HepG2 (cell line): ENCODE measurements around the gene PAN2. TPM values are rescaled to one million over a fixed set of nuclear protein-coding genes. Genes with fewer than 3 reads are reported as not detected.

ENCODE experiments used
- CREM ChIP-seq, 2 experiments: sonication (generic) in 1 of 2; formaldehyde crosslinking in 1 of 2; IDR thresholded peaks; 2 replicates each; pipeline versions ENCODE4 v1.4.0 to v1.6.1; 2016 to 2020; ENCODE audit warnings: antibody characterized with exemption in 1 of 2, mild to moderate bottlenecking in 1 of 2, missing genetic modification reagents in 1 of 2
- HCFC1 ChIP-seq: fragments of 150-350 bp; IDR thresholded peaks from 2 replicates; pipeline ENCODE4 v1.6.1; 2014; ENCODE audit warnings: low read depth, low read length
- HES4 ChIP-seq: sonication (generic); formaldehyde crosslinking; IDR thresholded peaks from 2 replicates; pipeline ENCODE4 v1.9.0; 2021; ENCODE audit warnings: mild to moderate bottlenecking, missing genetic modification reagents, borderline replicate concordance
- IRX3 ChIP-seq: sonication (generic); formaldehyde crosslinking; IDR thresholded peaks from 2 replicates; pipeline ENCODE4 v1.8.1; 2023; ENCODE audit warnings: mild to moderate bottlenecking, low read depth, missing genetic modification reagents, borderline replicate concordance
- MTF2 ChIP-seq: sonication (generic); formaldehyde crosslinking; IDR thresholded peaks from 2 replicates; pipeline ENCODE4 v1.5.0; 2020; ENCODE audit warnings: missing genetic modification reagents, borderline replicate concordance
- NFE2 ChIP-seq: sonication (generic); formaldehyde crosslinking; IDR thresholded peaks from 2 replicates; pipeline ENCODE4 v1.4.0; 2020; ENCODE audit warnings: missing genetic modification reagents
- SMYD3 ChIP-seq: sonication (generic); formaldehyde crosslinking; IDR thresholded peaks from 2 replicates; pipeline ENCODE4 v1.8.1; 2023; ENCODE audit warnings: mild to moderate bottlenecking, missing genetic modification reagents
- STAG1 ChIP-seq: sonication (generic); formaldehyde crosslinking; IDR thresholded peaks from 2 replicates; pipeline ENCODE4 v1.4.0; 2020; ENCODE audit warnings: missing genetic modification reagents
- TCF7 ChIP-seq: sonication (generic); IDR thresholded peaks from 2 replicates; pipeline ENCODE4 v1.6.1; 2016; ENCODE audit warnings: antibody characterized with exemption, low read depth
- TOPORS ChIP-seq: sonication (generic); formaldehyde crosslinking; IDR thresholded peaks from 2 replicates; pipeline ENCODE4 v1.8.0; 2023; ENCODE audit warnings: mild to moderate bottlenecking, missing genetic modification reagents
- TSC22D2 ChIP-seq: sonication (generic); formaldehyde crosslinking; IDR thresholded peaks from 2 replicates; pipeline ENCODE4 v1.5.1; 2020; ENCODE audit warnings: missing genetic modification reagents, mild to moderate bottlenecking, borderline replicate concordance
- ZBTB7A ChIP-seq: sonication (generic); formaldehyde crosslinking; IDR thresholded peaks from 2 replicates; pipeline ENCODE4 v1.8.0; 2022; ENCODE audit warnings: mild to moderate bottlenecking, missing genetic modification reagents
- ZHX2 ChIP-seq, 2 experiments: sonication (generic) in 1 of 2; formaldehyde crosslinking in 1 of 2; IDR thresholded peaks; 2 replicates each; pipeline versions ENCODE4 v1.6.1 to v1.9.0; 2014 to 2022; ENCODE audit warnings: antibody characterized with exemption in 1 of 2, borderline replicate concordance in 1 of 2, inconsistent platforms in 1 of 2, low read depth in 1 of 2, missing genetic modification reagents in 1 of 2
- ZNF766 ChIP-seq: sonication (generic); formaldehyde crosslinking; IDR thresholded peaks from 2 replicates; pipeline ENCODE4 v1.5.0; 2020; ENCODE audit warnings: missing genetic modification reagents, borderline replicate concordance
- polyA plus RNA-seq, 8 experiments: library from polyadenylated mRNA; depleted of rRNA in 3 of 8; stranded (reverse) in 7 of 8; unstranded in 1 of 8; fragments of >200 nt; fragmentation: Illumina TruSeq in 4 of 8; extraction: Trizol in 4 of 8; gene quantifications; 2 replicates each; pipeline versions ENCODE4 v1.2.1 to v1.2.3, GENCODE V29; 2011 to 2016; ENCODE audit warnings: low read depth in 4 of 8, missing spikeins in 1 of 8, mixed read lengths in 1 of 8; ENCODE audit not compliant: insufficient read depth in 1 of 8
- total RNA-seq, 5 experiments: library from RNA; depleted of rRNA; stranded (reverse); fragments of >200 nt; fragmentation: Illumina TruSeq; extraction: Trizol; gene quantifications; 2 replicates each; pipeline ENCODE4 v1.2.3, GENCODE V29; 2016; ENCODE audit warnings: low read depth in 1 of 5
- TF ChIP-seq, protein P1 (sequence below): sonication (generic); formaldehyde crosslinking; IDR thresholded peaks from 2 replicates; pipeline ENCODE4 v1.4.0; 2020; ENCODE audit warnings: low read depth, missing genetic modification reagents
- TF ChIP-seq, protein P2 (sequence below): sonication (generic); formaldehyde crosslinking; IDR thresholded peaks from 2 replicates; pipeline ENCODE4 v1.5.0; 2020; ENCODE audit warnings: missing genetic modification reagents
- TF ChIP-seq, protein P3 (sequence below): sonication (generic); formaldehyde crosslinking; IDR thresholded peaks from 2 replicates; pipeline ENCODE4 v1.4.0; 2020; ENCODE audit warnings: mild to moderate bottlenecking, missing genetic modification reagents

PAN2 gene
- total and polyA plus RNA-seq, 2 of the 13 experiments (the other 11 are each of a cell fraction or from before 2014, with no cell fraction given) = 27.2 to 61.1 TPM

DNA sequence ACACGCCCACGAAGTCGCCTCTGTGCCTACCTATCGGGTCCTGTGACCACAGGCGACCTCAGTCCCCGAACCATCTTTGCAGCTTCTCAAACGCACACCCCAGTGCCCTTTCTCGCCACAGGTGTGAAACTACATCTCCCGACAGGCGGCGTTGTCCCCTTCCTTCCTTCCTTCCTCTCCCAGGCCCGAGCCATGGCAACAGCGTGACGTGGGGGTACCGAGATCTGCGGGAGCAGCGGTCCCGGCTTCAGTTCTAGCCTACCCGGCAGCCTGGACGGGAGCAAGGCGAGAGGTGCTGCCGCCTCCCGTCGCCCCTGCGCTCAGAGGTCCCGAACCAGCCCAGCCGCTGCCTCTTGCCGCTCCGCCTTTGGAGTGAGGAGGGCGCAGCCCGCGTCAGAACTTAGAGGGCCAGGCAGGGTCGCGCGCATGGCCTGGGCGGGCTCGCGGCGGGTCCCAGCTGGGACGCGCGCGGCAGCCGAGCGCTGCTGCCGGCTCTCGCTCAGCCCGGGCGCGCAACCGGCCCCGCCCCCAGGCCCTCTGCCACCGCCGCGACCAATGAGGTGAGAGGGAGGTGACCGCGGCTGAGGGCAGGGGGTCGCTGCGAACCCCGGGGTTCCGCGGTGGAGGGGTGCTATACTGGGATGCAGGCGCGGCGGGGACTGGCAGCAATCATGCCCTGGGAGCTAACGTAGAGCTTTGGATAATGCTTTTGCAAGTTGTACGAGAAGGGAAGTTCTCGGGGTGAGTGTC lies 66.9 kb downstream of the PAN2 start, which contains the start of gene COQ10A (continued):
- 0 out of 2 replicates have a peak, but pooled peaks have one; percentile 42 for TF ChIP-seq SMYD3 (CRISPR knock-in tag)
- no peak for TF ChIP-seq NFE2 (CRISPR knock-in tag)
- 0 out of 2 replicates have a peak, but pooled peaks have one; percentile 57 for TF ChIP-seq TSC22D2 (CRISPR knock-in tag)
- TF ChIP-seq, protein P1, sequence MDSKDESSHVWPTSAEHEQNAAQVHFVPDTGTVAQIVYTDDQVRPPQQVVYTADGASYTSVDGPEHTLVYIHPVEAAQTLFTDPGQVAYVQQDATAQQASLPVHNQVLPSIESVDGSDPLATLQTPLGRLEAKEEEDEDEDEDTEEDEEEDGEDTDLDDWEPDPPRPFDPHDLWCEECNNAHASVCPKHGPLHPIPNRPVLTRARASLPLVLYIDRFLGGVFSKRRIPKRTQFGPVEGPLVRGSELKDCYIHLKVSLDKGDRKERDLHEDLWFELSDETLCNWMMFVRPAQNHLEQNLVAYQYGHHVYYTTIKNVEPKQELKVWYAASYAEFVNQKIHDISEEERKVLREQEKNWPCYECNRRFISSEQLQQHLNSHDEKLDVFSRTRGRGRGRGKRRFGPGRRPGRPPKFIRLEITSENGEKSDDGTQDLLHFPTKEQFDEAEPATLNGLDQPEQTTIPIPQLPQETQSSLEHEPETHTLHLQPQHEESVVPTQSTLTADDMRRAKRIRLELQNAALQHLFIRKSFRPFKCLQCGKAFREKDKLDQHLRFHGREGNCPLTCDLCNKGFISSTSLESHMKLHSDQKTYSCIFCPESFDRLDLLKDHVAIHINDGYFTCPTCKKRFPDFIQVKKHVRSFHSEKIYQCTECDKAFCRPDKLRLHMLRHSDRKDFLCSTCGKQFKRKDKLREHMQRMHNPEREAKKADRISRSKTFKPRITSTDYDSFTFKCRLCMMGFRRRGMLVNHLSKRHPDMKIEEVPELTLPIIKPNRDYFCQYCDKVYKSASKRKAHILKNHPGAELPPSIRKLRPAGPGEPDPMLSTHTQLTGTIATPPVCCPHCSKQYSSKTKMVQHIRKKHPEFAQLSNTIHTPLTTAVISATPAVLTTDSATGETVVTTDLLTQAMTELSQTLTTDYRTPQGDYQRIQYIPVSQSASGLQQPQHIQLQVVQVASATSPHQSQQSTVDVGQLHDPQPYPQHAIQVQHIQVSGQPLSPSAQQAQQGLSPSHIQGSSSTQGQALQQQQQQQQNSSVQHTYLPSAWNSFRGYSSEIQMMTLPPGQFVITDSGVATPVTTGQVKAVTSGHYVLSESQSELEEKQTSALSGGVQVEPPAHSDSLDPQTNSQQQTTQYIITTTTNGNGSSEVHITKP (CRISPR knock-in tag) = peak; percentile 75; the same call in 1 of the 2 replicates
- peak; percentile 66; the same call in 1 of the 2 replicates for TF ChIP-seq HCFC1
- peak; percentile 52; the same call in 1 of the 2 replicates for TF ChIP-seq ZHX2 (IDR thresholded peaks at IDR 0.05; ENCODE audit: low read depth)
- TF ChIP-seq ZHX2 (CRISPR knock-in tag; IDR thresholded peaks at IDR 0.05; ENCODE audit: borderline replicate concordance) = no peak
- TF ChIP-seq STAG1 (CRISPR knock-in tag) = peak; percentile 47
- TF ChIP-seq CREM (IDR thresholded peaks at IDR 0.05) = peak; percentile 76
- no peak for TF ChIP-seq CREM (CRISPR knock-in tag; IDR thresholded peaks at IDR 0.05)
- TF ChIP-seq HES4 (CRISPR knock-in tag) = peak; percentile 96
- TF ChIP-seq, protein P2, sequence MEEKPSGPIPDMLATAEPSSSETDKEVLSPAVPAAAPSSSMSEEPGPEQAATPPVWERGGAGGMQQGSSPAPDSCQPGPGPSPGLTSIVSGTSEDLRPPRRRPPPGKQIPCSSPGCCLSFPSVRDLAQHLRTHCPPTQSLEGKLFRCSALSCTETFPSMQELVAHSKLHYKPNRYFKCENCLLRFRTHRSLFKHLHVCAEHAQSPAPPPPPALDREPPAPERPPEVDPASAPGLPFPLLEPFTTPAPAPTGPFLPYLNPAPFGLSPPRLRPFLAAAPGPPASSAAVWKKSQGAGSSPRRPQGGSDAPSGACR (CRISPR knock-in tag) = peak; percentile 83; the same call in 1 of the 2 replicates
- TF ChIP-seq ZNF766 = peak; percentile 90; the same call in 1 of the 2 replicates
- TF ChIP-seq, protein P3, sequence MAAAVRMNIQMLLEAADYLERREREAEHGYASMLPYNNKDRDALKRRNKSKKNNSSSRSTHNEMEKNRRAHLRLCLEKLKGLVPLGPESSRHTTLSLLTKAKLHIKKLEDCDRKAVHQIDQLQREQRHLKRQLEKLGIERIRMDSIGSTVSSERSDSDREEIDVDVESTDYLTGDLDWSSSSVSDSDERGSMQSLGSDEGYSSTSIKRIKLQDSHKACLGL (CRISPR knock-in tag) = peak; percentile 67; the same call in 1 of the 2 replicates
- TF ChIP-seq TCF7 = no peak
- TF ChIP-seq TOPORS (CRISPR knock-in tag) = peak; percentile 90
- peak; percentile 90; the same call in 1 of the 2 replicates for TF ChIP-seq IRX3 (CRISPR knock-in tag)
- 0 out of 2 replicates have a peak, but pooled peaks have one; percentile 52 for TF ChIP-seq ZBTB7A (CRISPR knock-in tag)
- TF ChIP-seq MTF2 (CRISPR knock-in tag) = peak; percentile 55; the same call in 1 of the 2 replicates
